Measurements from ENCODE around the gene SULF2. TPM values are rescaled to one million over a fixed set of nuclear protein-coding genes. Genes with fewer than 3 reads are reported as not detected.

The SULF2 gene
- total RNA-seq, 1 donor from 2014 or later: 32.9 TPM

DNA sequence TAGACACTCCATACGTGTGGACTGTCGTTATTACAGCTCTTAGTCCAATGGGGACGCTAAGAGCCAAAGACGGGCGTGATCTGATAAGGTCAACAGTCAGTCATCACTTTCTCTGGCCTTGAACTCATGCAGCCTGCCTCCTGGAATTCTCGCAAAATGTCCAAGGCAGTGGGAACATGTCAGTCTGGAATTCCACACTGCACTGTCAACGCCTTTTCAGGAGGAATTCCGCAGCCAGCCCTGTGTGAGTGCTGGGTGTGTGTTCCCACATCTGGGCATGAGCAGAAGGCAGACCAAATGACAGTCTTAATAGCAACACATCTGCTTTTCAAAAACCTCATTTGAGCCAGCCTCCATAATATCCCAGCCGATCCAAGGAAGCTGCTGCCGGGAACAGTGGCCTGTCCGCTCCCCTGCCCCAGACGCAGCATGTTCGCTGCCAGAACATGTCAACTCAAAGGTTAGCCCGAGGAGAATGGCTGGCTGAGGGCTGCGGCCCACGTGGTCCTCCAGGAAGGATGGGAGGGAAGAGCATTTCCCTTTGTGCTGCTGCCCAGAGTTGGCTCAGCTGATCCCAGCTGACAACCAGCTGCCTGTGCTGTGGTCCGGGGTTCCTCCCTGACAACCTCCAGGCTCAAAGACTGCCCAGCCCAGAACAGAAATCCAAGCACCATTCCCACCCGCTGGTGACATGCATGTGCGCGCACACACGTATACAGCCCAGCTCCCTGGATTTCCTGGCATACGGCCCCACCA is 103.1 kb downstream of the SULF2 start:
- peaks cover 0 to 7% (median 0%) of the 10 kb centered on the region in 3 donors for H3K36me3 ChIP-seq (ENCODE audit: control insufficient read depth in 3 of 3, insufficient read depth in 3 of 3, low read length in 3 of 3)
- no peak overlapping the region for H3K9ac ChIP-seq (ENCODE audit: low read depth in 1 of 3, low read length in 3 of 3)
- H3K4me3 ChIP-seq (ENCODE audit: low read length in 3 of 3): no peak overlapping the region
- no peak overlapping the region for H3K27ac ChIP-seq (ENCODE audit: low read depth, low read length)
- H3K4me1 ChIP-seq (ENCODE audit: control insufficient read depth in 3 of 3, insufficient read depth in 3 of 3, low read length in 3 of 3): peaks cover 5 to 11% (median 11%) of the 10 kb centered on the region in 3 donors
- peaks cover 0 to 4% (median 0%) of the 10 kb centered on the region in 3 donors for H3K27me3 ChIP-seq (ENCODE audit: control insufficient read depth in 3 of 3, insufficient read depth in 3 of 3, low read length in 3 of 3)
- H3K9me3 ChIP-seq (ENCODE audit: control insufficient read depth in 3 of 3, low read length in 3 of 3): no peaks in the 10 kb centered on the region

- peaks cover 0 to 5% (median 2%) of the 10 kb centered on the region in 3 donors for H3K36me3 ChIP-seq (ENCODE audit: control insufficient read depth in 3 of 3, insufficient read depth in 3 of 3, low read length in 3 of 3)
- H3K9me3 ChIP-seq (ENCODE audit: control insufficient read depth in 3 of 3, low read length in 3 of 3): no peaks in the 10 kb centered on the region
- H3K4me3 ChIP-seq (ENCODE audit: low read length in 3 of 3): no peak overlapping the region
- no peak overlapping the region for H3K9ac ChIP-seq (ENCODE audit: low read depth in 1 of 3, low read length in 3 of 3)
- peaks cover 5 to 11% (median 11%) of the 10 kb centered on the region in 3 donors for H3K4me1 ChIP-seq (ENCODE audit: control insufficient read depth in 3 of 3, insufficient read depth in 3 of 3, low read length in 3 of 3)
- H3K27me3 ChIP-seq (ENCODE audit: control insufficient read depth in 3 of 3, insufficient read depth in 3 of 3, low read length in 3 of 3): peaks cover 0 to 4% (median 0%) of the 10 kb centered on the region in 3 donors
- no peak overlapping the region for H3K27ac ChIP-seq (ENCODE audit: low read depth, low read length)
Measured at GRCh38 chr20:47680804-47681529, 104.3 kb downstream of the SULF2 start.

DNA sequence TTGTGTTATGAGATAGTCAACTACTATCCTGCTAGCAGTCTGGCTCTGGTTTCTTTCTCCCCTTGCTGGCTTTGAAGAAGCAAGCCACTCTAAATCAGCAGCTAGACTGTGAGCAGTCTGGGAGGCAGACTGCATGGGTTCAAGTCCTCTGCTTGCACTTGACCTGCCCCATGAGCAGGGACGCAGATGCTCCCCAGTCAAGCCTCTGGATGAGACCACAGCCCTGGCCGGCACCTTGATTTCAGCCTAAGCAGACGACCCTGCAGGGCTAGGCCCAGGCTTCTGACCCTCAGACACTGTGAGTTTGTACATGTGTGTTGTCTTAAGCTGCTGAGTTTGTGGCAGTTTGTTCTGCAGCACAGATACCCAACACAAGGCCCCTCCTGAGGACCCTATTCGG is 105.8 kb downstream of the SULF2 start:
- H3K9me3 ChIP-seq (ENCODE audit: control insufficient read depth in 3 of 3, low read length in 3 of 3): no peaks in the 10 kb centered on the region
- H3K4me3 ChIP-seq (ENCODE audit: low read length in 3 of 3): no peak overlapping the region
- no peak overlapping the region for H3K27ac ChIP-seq (ENCODE audit: low read depth, low read length)
- peaks cover 5 to 11% (median 11%) of the 10 kb centered on the region in 3 donors for H3K4me1 ChIP-seq (ENCODE audit: control insufficient read depth in 3 of 3, insufficient read depth in 3 of 3, low read length in 3 of 3)
- H3K9ac ChIP-seq (ENCODE audit: low read depth in 1 of 3, low read length in 3 of 3): no peak overlapping the region
- H3K36me3 ChIP-seq (ENCODE audit: control insufficient read depth in 3 of 3, insufficient read depth in 3 of 3, low read length in 3 of 3): peaks cover 0 to 5% (median 3%) of the 10 kb centered on the region in 3 donors
- H3K27me3 ChIP-seq (ENCODE audit: control insufficient read depth in 3 of 3, insufficient read depth in 3 of 3, low read length in 3 of 3): peaks cover 0 to 4% (median 0%) of the 10 kb centered on the region in 3 donors

GRCh38 chr20:47678536-47678935 is 106.7 kb downstream of the SULF2 start:
- Histone ChIP-seq H3K4me1 (ENCODE audit: control insufficient read depth in 3 of 3, insufficient read depth in 3 of 3, low read length in 3 of 3) (peaks cover 5 to 11% (median 11%) of the 10 kb centered on the region in 3 donors), H3K4me3 (ENCODE audit: low read length in 3 of 3) (no peak overlapping the region), H3K9me3 (ENCODE audit: control insufficient read depth in 3 of 3, low read length in 3 of 3) (no peaks in the 10 kb centered on the region), H3K9ac (ENCODE audit: low read depth in 1 of 3, low read length in 3 of 3) (no peak overlapping the region), H3K36me3 (ENCODE audit: control insufficient read depth in 3 of 3, insufficient read depth in 3 of 3, low read length in 3 of 3) (peaks cover 0 to 5% (median 3%) of the 10 kb centered on the region in 3 donors), H3K27me3 (ENCODE audit: control insufficient read depth in 3 of 3, insufficient read depth in 3 of 3, low read length in 3 of 3) (peaks cover 0 to 4% (median 0%) of the 10 kb centered on the region in 3 donors), H3K27ac (ENCODE audit: low read depth, low read length) (no peak overlapping the region)

DNA sequence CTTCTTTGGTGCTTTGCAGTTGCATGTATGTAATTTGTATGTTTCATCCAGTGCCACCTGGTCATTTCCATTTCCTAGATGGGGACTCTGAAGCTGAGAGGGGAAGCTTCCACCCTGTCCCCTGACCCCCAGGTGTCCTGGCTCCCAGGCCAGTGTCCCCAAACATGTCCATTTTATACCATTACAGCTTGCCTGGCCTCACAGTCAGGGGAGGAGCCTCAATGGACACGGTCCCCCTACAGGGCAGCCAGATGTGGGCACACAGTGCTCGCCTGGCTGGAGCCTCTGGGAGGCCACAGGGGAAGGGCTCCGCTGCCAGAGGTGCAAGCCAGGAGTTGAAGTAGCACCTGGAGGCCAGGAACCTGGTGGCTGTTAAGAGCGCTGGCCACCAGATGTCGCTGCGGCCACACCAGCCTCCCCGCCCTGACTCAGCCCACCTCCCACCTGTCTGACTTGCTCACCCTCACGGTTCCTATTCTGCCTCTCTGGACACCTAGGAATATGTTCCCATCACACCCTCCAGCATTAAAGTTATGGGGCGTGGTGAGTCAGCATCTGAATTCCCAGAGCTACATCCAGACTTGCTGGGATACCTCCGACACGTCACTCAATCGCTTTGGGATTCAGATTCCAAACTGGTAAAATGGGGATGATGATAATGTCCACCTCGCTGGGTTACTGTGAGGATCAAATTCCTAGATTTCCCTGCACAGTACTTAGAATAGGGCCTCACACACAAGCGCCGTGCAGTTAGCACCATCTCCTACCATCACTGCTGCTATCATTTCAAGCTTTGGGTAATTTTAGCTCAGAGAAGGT is 107.4 kb downstream of the SULF2 start:
- no peak overlapping the region for H3K9ac ChIP-seq (ENCODE audit: low read depth in 1 of 3, low read length in 3 of 3)
- no peaks in the 10 kb centered on the region for H3K9me3 ChIP-seq (ENCODE audit: control insufficient read depth in 3 of 3, low read length in 3 of 3)
- peaks cover 5 to 11% (median 10%) of the 10 kb centered on the region in 3 donors for H3K4me1 ChIP-seq (ENCODE audit: control insufficient read depth in 3 of 3, insufficient read depth in 3 of 3, low read length in 3 of 3)
- no peak overlapping the region for H3K4me3 ChIP-seq (ENCODE audit: low read length in 3 of 3)
- H3K36me3 ChIP-seq (ENCODE audit: control insufficient read depth in 3 of 3, insufficient read depth in 3 of 3, low read length in 3 of 3): peaks cover 3 to 9% (median 3%) of the 10 kb centered on the region in 3 donors
- H3K27ac ChIP-seq (ENCODE audit: low read depth, low read length): no peak overlapping the region
- peaks cover 0 to 4% (median 0%) of the 10 kb centered on the region in 3 donors for H3K27me3 ChIP-seq (ENCODE audit: control insufficient read depth in 3 of 3, insufficient read depth in 3 of 3, low read length in 3 of 3)

GRCh38 chr20:47676912-47677634 is 108.2 kb downstream of the SULF2 start:
- H3K27me3 ChIP-seq (ENCODE audit: control insufficient read depth in 3 of 3, insufficient read depth in 3 of 3, low read length in 3 of 3): no peaks in the 10 kb centered on the region
- peaks cover 3 to 9% (median 3%) of the 10 kb centered on the region in 3 donors for H3K36me3 ChIP-seq (ENCODE audit: control insufficient read depth in 3 of 3, insufficient read depth in 3 of 3, low read length in 3 of 3)
- no peak overlapping the region for H3K9ac ChIP-seq (ENCODE audit: low read depth in 1 of 3, low read length in 3 of 3)
- no peak overlapping the region for H3K27ac ChIP-seq (ENCODE audit: low read depth, low read length)
- no peak overlapping the region for H3K4me3 ChIP-seq (ENCODE audit: low read length in 3 of 3)
- H3K9me3 ChIP-seq (ENCODE audit: control insufficient read depth in 3 of 3, low read length in 3 of 3): no peaks in the 10 kb centered on the region
- H3K4me1 ChIP-seq (ENCODE audit: control insufficient read depth in 3 of 3, insufficient read depth in 3 of 3, low read length in 3 of 3): peaks cover 0 to 4% (median 2%) of the 10 kb centered on the region in 3 donors

DNA sequence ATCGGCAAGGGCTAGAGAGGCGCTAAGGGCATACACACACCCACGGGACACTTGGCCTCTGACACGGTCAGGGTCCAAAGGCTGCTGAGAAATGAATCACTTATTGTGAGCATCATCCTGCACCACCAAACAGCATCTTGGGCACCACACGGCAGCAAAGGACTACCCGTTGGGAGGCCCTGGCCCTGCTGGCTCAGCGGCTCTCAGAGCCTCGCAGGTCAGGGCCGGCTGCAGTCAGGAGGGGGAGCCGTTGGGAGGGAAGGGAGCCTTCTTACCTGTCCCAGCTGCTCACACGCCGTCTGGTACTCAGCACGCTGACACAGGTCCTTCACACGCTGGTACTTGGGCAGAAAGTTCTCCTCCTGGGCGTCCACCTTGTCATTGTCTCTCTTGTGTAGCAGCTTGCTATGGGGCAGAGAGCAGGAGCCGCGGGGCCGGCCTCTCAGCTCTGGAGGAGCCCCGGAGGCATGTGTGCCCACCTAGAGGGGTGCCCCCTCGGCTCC is 109.0 kb downstream of the SULF2 start:
- Histone ChIP-seq H3K9me3 (ENCODE audit: control insufficient read depth in 3 of 3, low read length in 3 of 3) (no peaks in the 10 kb centered on the region), H3K27me3 (ENCODE audit: control insufficient read depth in 3 of 3, insufficient read depth in 3 of 3, low read length in 3 of 3) (no peaks in the 10 kb centered on the region), H3K9ac (ENCODE audit: low read depth in 1 of 3, low read length in 3 of 3) (no peak overlapping the region), H3K4me1 (ENCODE audit: control insufficient read depth in 3 of 3, insufficient read depth in 3 of 3, low read length in 3 of 3) (no peaks in the 10 kb centered on the region), H3K27ac (ENCODE audit: low read depth, low read length) (no peak overlapping the region), H3K36me3 (ENCODE audit: control insufficient read depth in 3 of 3, insufficient read depth in 3 of 3, low read length in 3 of 3) (peaks cover 3 to 9% (median 3%) of the 10 kb centered on the region in 3 donors), H3K4me3 (ENCODE audit: low read length in 3 of 3) (no peak overlapping the region)

DNA sequence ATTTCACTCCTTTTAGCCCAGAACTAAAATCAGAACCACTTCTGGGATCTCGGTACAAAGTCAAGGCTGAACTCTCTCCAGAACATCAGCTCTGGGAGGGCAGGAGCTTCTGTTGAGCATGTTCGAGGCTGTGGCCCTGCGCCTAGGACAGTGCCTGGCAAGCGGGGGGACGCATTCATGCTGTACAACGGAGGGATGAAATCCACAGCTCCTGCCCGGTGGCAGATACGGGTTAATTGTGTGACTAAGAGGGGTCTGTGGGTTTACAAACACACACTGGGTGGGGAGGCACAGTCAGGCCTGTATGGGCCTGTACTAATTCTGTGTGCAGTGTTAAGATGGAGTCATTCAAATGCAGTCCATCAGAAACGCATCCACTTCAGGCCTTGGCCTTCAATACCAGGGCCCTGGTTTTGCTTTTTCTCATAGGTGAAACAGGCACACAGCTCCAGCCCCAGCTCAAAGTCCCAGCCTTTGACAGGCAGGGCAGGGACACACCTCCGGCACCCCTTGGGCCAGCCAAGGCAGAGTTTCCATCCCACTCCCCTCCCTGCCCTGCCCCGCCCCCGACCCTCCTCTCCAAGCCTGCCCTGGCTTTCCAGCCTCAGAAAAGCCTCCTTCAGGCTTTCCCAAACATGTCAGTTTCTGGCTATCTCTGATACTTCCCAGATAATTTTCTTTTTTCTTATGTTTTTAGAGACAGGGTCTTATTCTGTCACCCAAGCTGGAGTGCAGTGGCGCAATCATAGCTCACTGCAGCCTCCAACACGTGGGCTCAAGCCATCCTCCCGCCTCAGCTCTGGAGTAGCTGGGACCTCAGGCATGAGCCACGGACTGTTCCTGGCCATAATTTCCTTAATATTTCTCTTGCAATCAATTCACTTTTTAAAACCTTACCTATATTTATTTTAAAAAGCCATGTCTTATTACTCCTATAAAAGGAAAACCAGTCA is 109.8 kb downstream of the SULF2 start:
- Histone ChIP-seq H3K9ac (ENCODE audit: low read depth in 1 of 3, low read length in 3 of 3) (no peak overlapping the region), H3K27ac (ENCODE audit: low read depth, low read length) (no peak overlapping the region), H3K36me3 (ENCODE audit: control insufficient read depth in 3 of 3, insufficient read depth in 3 of 3, low read length in 3 of 3) (peaks cover 2 to 9% (median 3%) of the 10 kb centered on the region in 3 donors), H3K4me1 (ENCODE audit: control insufficient read depth in 3 of 3, insufficient read depth in 3 of 3, low read length in 3 of 3) (no peaks in the 10 kb centered on the region), H3K9me3 (ENCODE audit: control insufficient read depth in 3 of 3, low read length in 3 of 3) (no peaks in the 10 kb centered on the region), H3K4me3 (ENCODE audit: low read length in 3 of 3) (no peak overlapping the region), H3K27me3 (ENCODE audit: control insufficient read depth in 3 of 3, insufficient read depth in 3 of 3, low read length in 3 of 3) (no peaks in the 10 kb centered on the region)

Data from skeletal muscle tissue (tissue), 4 donors.